Natural killer cell (primary cell): ENCODE results near the gene PPM1F. TPM values are rescaled to one million over a fixed set of nuclear protein-coding genes. Genes with fewer than 3 reads are reported as not detected.

Source experiments
- ATAC-seq, 3 donors: fragments of 150-1000 bp in 2 of 3; fragments of 200-7000 bp in 1 of 3; cut with Tn5 transposase; 1 replicate in 1 of 3; 2 replicates in 2 of 3; pipeline ENCODE4 v1.10.0; 2021; ENCODE audit warnings: mild to moderate bottlenecking in 2 of 3, moderate library complexity in 2 of 3
- DNase-seq, 2 donors: peaks; one replicate each; pipeline versions ENCODE4 v3.0.0 to v3.0.0-alpha.2; 2013 to 2021; ENCODE audit warnings: mixed read lengths in 1 of 2
- H3K27ac ChIP-seq: one replicate; pipeline ENCODE4 v1.5.1; 2013; ENCODE audit warnings: mild to moderate bottlenecking, low read length
- H3K27me3 ChIP-seq: one replicate; pipeline ENCODE4 v1.6.1; 2013; ENCODE audit warnings: low read length; ENCODE audit not compliant: control insufficient read depth, insufficient read depth
- H3K36me3 ChIP-seq: one replicate; pipeline ENCODE4 v1.6.1; 2013; ENCODE audit warnings: low read length; ENCODE audit not compliant: control insufficient read depth, insufficient read depth
- H3K4me1 ChIP-seq: one replicate; pipeline ENCODE4 v1.6.1; 2013; ENCODE audit warnings: low read length; ENCODE audit not compliant: control insufficient read depth, insufficient read depth
- H3K4me3 ChIP-seq: one replicate; pipeline ENCODE4 v1.5.1; 2013; ENCODE audit warnings: low read length
- H3K9me3 ChIP-seq: one replicate; pipeline ENCODE4 v1.6.1; 2013; ENCODE audit warnings: low read length; ENCODE audit not compliant: control insufficient read depth, insufficient read depth
- H3K27ac Mint-ChIP-seq, 2 donors: one replicate each; pipeline ENCODE4 v1.8.0; 2022; ENCODE audit warnings: mild to moderate bottlenecking in 2 of 2, mixed read lengths in 2 of 2, moderate library complexity in 1 of 2
- H3K27me3 Mint-ChIP-seq, 2 donors: one replicate each; pipeline ENCODE4 v1.8.0; 2022; ENCODE audit warnings: low read depth in 2 of 2, mixed read lengths in 2 of 2
- H3K36me3 Mint-ChIP-seq: one replicate; pipeline ENCODE4 v1.8.0; 2022; ENCODE audit warnings: mixed read lengths
- H3K4me1 Mint-ChIP-seq, 2 donors: one replicate each; pipeline ENCODE4 v1.8.0; 2022; ENCODE audit warnings: mixed read lengths in 2 of 2
- H3K4me3 Mint-ChIP-seq: one replicate; pipeline ENCODE4 v1.8.0; 2022; ENCODE audit warnings: mild to moderate bottlenecking, moderate library complexity, mixed read lengths
- H3K9me3 Mint-ChIP-seq, 2 donors: one replicate each; pipeline ENCODE4 v1.8.0; 2022; ENCODE audit warnings: mixed read lengths in 2 of 2
- WGBS: methylation state at CpG from one replicate; pipeline ENCODE4 v1.1.7; 2013; ENCODE audit warnings: missing lambda C conversion rate; ENCODE audit not compliant: insufficient coverage; 5-methylcytosine and 5-hydroxymethylcytosine counted together
- intact Hi-C: fragments of 100-400 bp; cut with micrococcal nuclease; formaldehyde crosslinking; loops from one replicate; pipeline ENCODE4 v1.14.2; 2022
- total RNA-seq, 4 donors: library from RNA; stranded (reverse); fragments of 120-200 nt in 1 of 4; gene quantifications; one replicate each; pipeline versions ENCODE4 v1.2.3 to v1.2.4, GENCODE V29; 2013 to 2022
- TF ChIP-seq, protein P1 (sequence below): fragments of 200-600 bp; IDR thresholded peaks from one replicate; pipeline ENCODE4 v1.8.0; 2022; ENCODE audit warnings: antibody characterized with exemption

The PPM1F gene
- total RNA-seq, 3 donors from 2014 or later (not counting 1 experiment from before 2014, with no cell fraction given) = 25.1 to 30.3 (median 25.5) TPM

DNA sequence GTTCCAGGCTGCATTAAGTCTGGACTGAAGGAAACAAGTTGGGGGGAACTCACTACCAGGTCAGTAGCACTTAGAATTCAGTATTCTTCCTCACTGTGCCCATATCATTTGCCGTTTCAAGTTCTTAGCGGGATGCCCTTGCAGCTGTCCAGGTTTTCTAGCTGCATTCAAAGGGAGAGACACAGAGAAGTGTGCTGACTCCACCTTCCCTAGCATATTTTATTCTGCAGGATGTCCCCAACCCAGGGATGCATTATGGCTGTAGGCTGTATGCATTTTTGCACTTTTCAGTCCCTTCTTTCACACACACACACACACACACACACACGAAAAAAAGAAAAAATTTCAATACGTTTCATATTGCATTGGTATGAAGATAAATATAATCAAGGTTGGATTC lies 49.4 kb downstream of the PPM1F start:
- ATAC-seq (no peak), DNase-seq (no peak)
- intact Hi-C loops = no loop called here
- H3K4me1 Mint-ChIP-seq = no peaks in the 10 kb centered on the region
- TF ChIP-seq, protein P1, sequence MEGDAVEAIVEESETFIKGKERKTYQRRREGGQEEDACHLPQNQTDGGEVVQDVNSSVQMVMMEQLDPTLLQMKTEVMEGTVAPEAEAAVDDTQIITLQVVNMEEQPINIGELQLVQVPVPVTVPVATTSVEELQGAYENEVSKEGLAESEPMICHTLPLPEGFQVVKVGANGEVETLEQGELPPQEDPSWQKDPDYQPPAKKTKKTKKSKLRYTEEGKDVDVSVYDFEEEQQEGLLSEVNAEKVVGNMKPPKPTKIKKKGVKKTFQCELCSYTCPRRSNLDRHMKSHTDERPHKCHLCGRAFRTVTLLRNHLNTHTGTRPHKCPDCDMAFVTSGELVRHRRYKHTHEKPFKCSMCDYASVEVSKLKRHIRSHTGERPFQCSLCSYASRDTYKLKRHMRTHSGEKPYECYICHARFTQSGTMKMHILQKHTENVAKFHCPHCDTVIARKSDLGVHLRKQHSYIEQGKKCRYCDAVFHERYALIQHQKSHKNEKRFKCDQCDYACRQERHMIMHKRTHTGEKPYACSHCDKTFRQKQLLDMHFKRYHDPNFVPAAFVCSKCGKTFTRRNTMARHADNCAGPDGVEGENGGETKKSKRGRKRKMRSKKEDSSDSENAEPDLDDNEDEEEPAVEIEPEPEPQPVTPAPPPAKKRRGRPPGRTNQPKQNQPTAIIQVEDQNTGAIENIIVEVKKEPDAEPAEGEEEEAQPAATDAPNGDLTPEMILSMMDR = no peak
- Histone ChIP-seq H3K27ac (no peak overlapping the region), H3K4me1 (no peaks in the 10 kb centered on the region), H3K27me3 (no peaks in the 10 kb centered on the region), H3K36me3 (no peaks in the 10 kb centered on the region), H3K9me3 (no peaks in the 10 kb centered on the region), H3K4me3 (no peak overlapping the region)
- H3K27ac Mint-ChIP-seq = no peak overlapping the region
- H3K27me3 Mint-ChIP-seq = no peaks in the 10 kb centered on the region
- WGBS = 100% methylated on average over 2 of the region's 4 CpGs
- no peaks in the 10 kb centered on the region for H3K9me3 Mint-ChIP-seq
- no peak overlapping the region for H3K4me3 Mint-ChIP-seq
- H3K36me3 Mint-ChIP-seq = no peaks in the 10 kb centered on the region

- TF ChIP-seq, protein P1 = no peak
- H3K27ac ChIP-seq = no peak overlapping the region
- no peaks in the 10 kb centered on the region for H3K9me3 ChIP-seq
- no peaks in the 10 kb centered on the region for H3K4me1 ChIP-seq
- no peaks in the 10 kb centered on the region for H3K36me3 ChIP-seq
- Mint-ChIP-seq H3K27ac (no peak overlapping the region), H3K9me3 (no peaks in the 10 kb centered on the region), H3K36me3 (no peaks in the 10 kb centered on the region), H3K4me3 (no peak overlapping the region), H3K4me1 (no peaks in the 10 kb centered on the region), H3K27me3 (no peaks in the 10 kb centered on the region)
- no peaks in the 10 kb centered on the region for H3K27me3 ChIP-seq
- intact Hi-C loops = no loop called here
- no peak overlapping the region for H3K4me3 ChIP-seq
- no peak for DNase-seq
- 92% methylated on average over 11 of the region's 12 CpGs for WGBS
- no peak for ATAC-seq
These were observed 50.2 kb downstream of the PPM1F start for GRCh38 chr22:21902296-21903087.

DNA sequence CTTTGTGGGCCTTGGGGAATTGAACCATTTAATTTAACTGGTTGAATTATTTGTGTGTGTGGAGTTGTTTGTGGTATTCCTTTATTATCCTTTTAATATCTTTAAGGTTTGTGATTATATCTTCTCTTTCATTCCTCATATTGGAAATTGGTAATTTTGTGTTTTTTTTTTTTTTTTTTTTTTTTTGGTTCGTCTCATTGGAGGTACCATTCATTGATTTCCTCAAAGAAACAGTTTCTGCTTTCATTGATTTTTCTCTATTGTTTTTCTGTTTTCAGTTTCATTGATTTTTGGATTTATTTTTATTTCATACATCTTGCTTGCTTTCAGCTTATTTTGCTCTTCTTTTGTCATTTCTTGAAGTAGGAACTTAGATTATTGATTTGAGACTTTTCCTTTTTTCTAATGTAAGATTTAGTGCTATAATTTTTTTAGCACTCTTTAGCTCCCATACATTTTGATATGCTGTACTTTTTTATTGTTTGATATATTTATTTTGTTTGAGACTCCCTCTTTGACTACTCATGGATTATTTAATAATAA lies 54.2 kb downstream of the PPM1F start:
- ATAC-seq = no peak
- no peak overlapping the region for H3K27ac ChIP-seq
- no peaks in the 10 kb centered on the region for H3K27me3 Mint-ChIP-seq
- intact Hi-C loops = no loop called here
- no peaks in the 10 kb centered on the region for H3K9me3 ChIP-seq
- no CpG with 5 or more reads among the region's 1 CpG for WGBS
- H3K9me3 Mint-ChIP-seq = no peaks in the 10 kb centered on the region
- TF ChIP-seq, protein P1 = no peak
- H3K4me3 Mint-ChIP-seq = no peak overlapping the region
- H3K27me3 ChIP-seq = no peaks in the 10 kb centered on the region
- no peak for DNase-seq
- no peaks in the 10 kb centered on the region for H3K4me1 ChIP-seq
- H3K4me3 ChIP-seq = no peak overlapping the region
- no peak overlapping the region for H3K27ac Mint-ChIP-seq
- no peaks in the 10 kb centered on the region for H3K4me1 Mint-ChIP-seq
- H3K36me3 ChIP-seq = no peaks in the 10 kb centered on the region
- no peaks in the 10 kb centered on the region for H3K36me3 Mint-ChIP-seq
